Gastroesophageal sphincter (tissue), 3 donors: ENCODE measurements around the gene C20orf141.

Experiments used
- CTCF ChIP-seq, 4 experiments: fragments of 200-600 bp in 2 of 4; fragments of 450-650 bp in 2 of 4; sonication (generic) in 1 of 4; IDR thresholded peaks; one replicate each; pipeline ENCODE4 v1.5.1; 2017 to 2019; ENCODE audit warnings: antibody characterized with exemption in 4 of 4, mild to moderate bottlenecking in 2 of 4, moderate library complexity in 2 of 4
- EP300 ChIP-seq: sonication (generic); formaldehyde crosslinking; IDR thresholded peaks from one replicate; pipeline ENCODE4 v1.6.1; 2017; ENCODE audit warnings: antibody characterized with exemption, mild to moderate bottlenecking

DNA sequence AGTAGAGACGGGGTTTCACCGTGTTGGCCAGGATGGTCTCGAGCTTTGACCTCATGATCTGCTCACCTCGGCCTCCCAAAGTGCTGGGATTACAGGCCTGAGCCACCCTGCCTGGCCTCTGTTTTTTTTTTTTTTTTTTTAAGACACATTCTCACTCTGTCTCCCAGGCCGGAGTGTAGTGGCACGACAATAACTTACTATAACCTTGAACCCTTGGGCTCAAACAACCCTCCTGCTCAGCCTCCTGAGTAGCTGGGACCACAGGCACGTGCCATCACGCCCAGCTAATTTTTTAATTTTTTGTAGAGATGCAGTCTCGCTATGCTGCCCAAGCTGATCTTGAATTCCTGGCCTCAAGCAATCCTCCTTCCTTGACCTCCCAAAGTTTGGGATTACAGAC lies 41.0 kb upstream of the C20orf141 start:
- TF ChIP-seq CTCF (IDR thresholded peaks at IDR 0.05), result no peak
- no peak for TF ChIP-seq EP300
